Right lobe of liver (tissue), 6 donors: ENCODE data around the gene MMADHC. TPM values are rescaled to one million over a fixed set of nuclear protein-coding genes. Genes with fewer than 3 reads are reported as not detected.

Experiments
- ATAC-seq, 4 donors: fragments of 200-7000 bp; cut with Tn5 transposase; one replicate each; pipeline ENCODE4 v1.9.1; 2020; ENCODE audit warnings: mild to moderate bottlenecking in 4 of 4, moderate library complexity in 4 of 4
- DNase-seq, 3 donors: peaks; one replicate each; pipeline ENCODE4 v3.0.0-alpha.2; 2020
- H3K27ac ChIP-seq, 3 donors: fragments of 200-600 bp; one replicate each; pipeline ENCODE4 v1.8.0; 2022
- H3K27me3 ChIP-seq, 2 donors: fragments of 200-600 bp; one replicate each; pipeline ENCODE4 v1.8.0; 2022
- H3K36me3 ChIP-seq, 4 donors: fragments of 200-600 bp; sonication (generic) in 1 of 4; one replicate each; pipeline versions ENCODE4 v1.5.1 to v1.8.0; 2017 to 2022; ENCODE audit warnings: control low read depth in 1 of 4
- H3K4me1 ChIP-seq, 4 donors: fragments of 200-600 bp; sonication (generic) in 1 of 4; one replicate each; pipeline versions ENCODE4 v1.5.1 to v1.8.0; 2017 to 2022; ENCODE audit warnings: control low read depth in 1 of 4
- H3K4me3 ChIP-seq, 3 donors: fragments of 200-600 bp; one replicate each; pipeline ENCODE4 v1.8.0; 2022
- H3K9me3 ChIP-seq, 4 donors: fragments of 200-600 bp; sonication (generic) in 1 of 4; one replicate each; pipeline versions ENCODE4 v1.5.1 to v1.8.0; 2017 to 2022; ENCODE audit warnings: control low read depth in 1 of 4
- CTCF ChIP-seq, 4 donors: fragments of 200-600 bp in 3 of 4; fragments of 450-650 bp in 1 of 4; IDR thresholded peaks; one replicate each; pipeline versions ENCODE4 v1.5.1 to v1.8.0; 2016 to 2022; ENCODE audit warnings: antibody characterized with exemption in 4 of 4, mild to moderate bottlenecking in 2 of 4
- POLR2A ChIP-seq: fragments of 450-650 bp; IDR thresholded peaks from one replicate; pipeline ENCODE4 v1.6.1; 2017; ENCODE audit warnings: antibody characterized with exemption, mild to moderate bottlenecking
- WGBS: methylation state at CpG from one replicate; pipeline ENCODE4 v1.1.6; 2018; ENCODE audit warnings: low coverage, low lambda C conversion rate; ENCODE audit not compliant: insufficient coverage; ENCODE audit errors: missing lambda C conversion rate; 5-methylcytosine and 5-hydroxymethylcytosine counted together
- intact Hi-C, 2 donors: fragments of 100-400 bp; cut with DNase I; formaldehyde crosslinking; loops; one replicate each; pipeline versions ENCODE4 v1.11.2 to v1.14.1; 2022
- total RNA-seq, 6 experiments: library from RNA; depleted of rRNA in 2 of 6; stranded (reverse); fragments of >200 nt in 2 of 6; fragmentation: NEBNext Ultra II Directional in 3 of 6; extraction: Animal tissue kit (Norgen Biotek cat#: 25700) in 3 of 6; gene quantifications; one replicate each; pipeline versions ENCODE4 v1.1.0 to v1.2.4, GENCODE V29; 2016 to 2023
- donor health status: DM: no; HTN: yes; CAD: no.
- donor health status: DM: no; HTN: no; CAD: no.
- donor health status: DM: no; HTN: no; CAD: no.
- donor health status: DM: no; HTN: yes; CAD: no.
- donor health status: DM: no; HTN: yes; CAD: no.

The MMADHC gene
- total RNA-seq, 6 experiments from 2014 or later, result 59.9 to 84.9 (median 66.2) TPM

- DNase-seq (no peak), ATAC-seq (no peak)
- no peaks in the 10 kb centered on the region for H3K27me3 ChIP-seq
- H3K9me3 ChIP-seq, result no peaks in the 10 kb centered on the region
- TF ChIP-seq POLR2A, result no peak
- no peak for TF ChIP-seq CTCF (IDR thresholded peaks at IDR 0.05)
- peaks cover 0 to 18% (median 9%) of the 10 kb centered on the region in 4 donors for H3K36me3 ChIP-seq
- peaks cover 0 to 11% (median 0%) of the 10 kb centered on the region in 4 donors for H3K4me1 ChIP-seq
- intact Hi-C loops, result no loop called here
- 85% methylated on average over 5 of the region's 5 CpGs for WGBS
- no peak overlapping the region for H3K4me3 ChIP-seq
- H3K27ac ChIP-seq, result no peak overlapping the region
These were observed 22.6 kb downstream of the MMADHC start for GRCh38 chr2:149564983-149565382.

- no peak overlapping the region for H3K4me3 ChIP-seq
- DNase-seq (no peak), ATAC-seq (no peak)
- no peaks in the 10 kb centered on the region for H3K27me3 ChIP-seq
- H3K9me3 ChIP-seq, result no peaks in the 10 kb centered on the region
- TF ChIP-seq POLR2A (no peak), CTCF (IDR thresholded peaks at IDR 0.05) (no peak)
- intact Hi-C loops, result no loop called here
- H3K27ac ChIP-seq, result no peak overlapping the region
- peaks cover 0 to 9% (median 5%) of the 10 kb centered on the region in 4 donors for H3K36me3 ChIP-seq
- 46% methylated on average over 1 of the region's 1 CpG for WGBS
- peaks cover 0 to 11% (median 0%) of the 10 kb centered on the region in 4 donors for H3K4me1 ChIP-seq
These were observed 23.5 kb downstream of the MMADHC start for GRCh38 chr2:149564097-149564496.

- peak; percentile 55 to 95 (median 78) for ATAC-seq
- TF ChIP-seq POLR2A (no peak), CTCF (IDR thresholded peaks at IDR 0.05) (no peak)
- Histone ChIP-seq H3K9me3 (no peaks in the 10 kb centered on the region), H3K4me3 (peak overlapping the region in 2 of 3 donors; percentile 22 to 24), H3K27ac (no peak overlapping the region), H3K36me3 (no peaks in the 10 kb centered on the region), H3K27me3 (no peaks in the 10 kb centered on the region), H3K4me1 (peaks cover 0 to 4% (median 0%) of the 10 kb centered on the region in 4 donors)
- intact Hi-C loops, result no loop called here
- DNase-seq, result no peak
- WGBS, result 9% methylated on average over 2 of the region's 2 CpGs
These were observed 25.3 kb downstream of the MMADHC start for GRCh38 chr2:149562324-149562723.

GRCh38 chr2:149561309-149561926 is 26.2 kb downstream of the MMADHC start:
- no peak for DNase-seq
- Histone ChIP-seq H3K27me3 (no peaks in the 10 kb centered on the region), H3K9me3 (no peaks in the 10 kb centered on the region), H3K4me3 (no peak overlapping the region), H3K27ac (no peak overlapping the region), H3K4me1 (peaks cover 0 to 4% (median 0%) of the 10 kb centered on the region in 4 donors), H3K36me3 (no peaks in the 10 kb centered on the region)
- intact Hi-C loops, result no loop called here
- TF ChIP-seq CTCF (IDR thresholded peaks at IDR 0.05) (peak; percentile 86 to 94 (median 92)), POLR2A (no peak)
- ATAC-seq, result peak; percentile 36 to 78 (median 69)
